GM23248 (cell line): ENCODE results near the gene PLAAT2. TPM values are rescaled to one million over a fixed set of nuclear protein-coding genes. Genes with fewer than 3 reads are reported as not detected.

Experiments
- DNase-seq: peaks from one replicate; pipeline ENCODE4 v3.0.0-alpha.2; 2015
- H2AFZ ChIP-seq: fragments of 200-600 bp; sonication (generic); 2 replicates; pipeline ENCODE4 v1.6.1; 2016; ENCODE audit warnings: antibody characterized with exemption
- H3F3A ChIP-seq: fragments of 200-600 bp; sonication (generic); 2 replicates; pipeline ENCODE4 v1.6.1; 2016; ENCODE audit warnings: mild to moderate bottlenecking, antibody characterized with exemption, mixed run types; ENCODE audit not compliant: insufficient read depth
- H3K27ac ChIP-seq: fragments of 200-600 bp; sonication (generic); 2 replicates; pipeline ENCODE4 v1.5.1; 2016; ENCODE audit warnings: mild to moderate bottlenecking
- H3K27me3 ChIP-seq: fragments of 200-600 bp; sonication (generic); replicated peaks from 2 replicates; pipeline ENCODE4 v1.6.1; 2016; ENCODE audit warnings: mild to moderate bottlenecking; ENCODE audit not compliant: insufficient read depth
- H3K36me3 ChIP-seq: fragments of 200-600 bp; sonication (generic); 2 replicates; pipeline ENCODE4 v1.6.1; 2016; ENCODE audit warnings: low read depth, mild to moderate bottlenecking
- H3K4me1 ChIP-seq: fragments of 200-600 bp; sonication (generic); 2 replicates; pipeline ENCODE4 v1.6.1; 2016; ENCODE audit warnings: mild to moderate bottlenecking; ENCODE audit not compliant: insufficient read depth
- H3K4me2 ChIP-seq: fragments of 200-600 bp; sonication (generic); one replicate; pipeline ENCODE4 v1.6.1; 2016; ENCODE audit warnings: mild to moderate bottlenecking; ENCODE audit not compliant: unreplicated experiment
- H3K4me3 ChIP-seq: fragments of 200-600 bp; sonication (generic); 2 replicates; pipeline ENCODE4 v1.5.1; 2016; ENCODE audit warnings: mild to moderate bottlenecking
- H3K79me2 ChIP-seq: fragments of 200-600 bp; sonication (generic); 2 replicates; pipeline ENCODE4 v1.6.1; 2016; ENCODE audit warnings: mild to moderate bottlenecking; ENCODE audit not compliant: insufficient read depth
- H3K9ac ChIP-seq: fragments of 200-600 bp; sonication (generic); 2 replicates; pipeline ENCODE4 v1.6.1; 2016; ENCODE audit warnings: mild to moderate bottlenecking
- H3K9me2 ChIP-seq: fragments of 200-600 bp; sonication (generic); 2 replicates; pipeline ENCODE4 v1.6.1; 2016; ENCODE audit warnings: mixed run types, mild to moderate bottlenecking, moderate library complexity; ENCODE audit not compliant: insufficient read depth
- H3K9me3 ChIP-seq: fragments of 200-600 bp; sonication (generic); one replicate; pipeline ENCODE4 v1.6.1; 2017; ENCODE audit warnings: low read depth
- H4K20me1 ChIP-seq: fragments of 200-600 bp; sonication (generic); 2 replicates; pipeline ENCODE4 v1.6.0; 2016; ENCODE audit not compliant: insufficient read depth
- EZH2 ChIP-seq: fragments of 200-600 bp; sonication (generic); IDR thresholded peaks from 2 replicates; pipeline ENCODE4 v1.6.1; 2018; ENCODE audit warnings: antibody characterized with exemption, mild to moderate bottlenecking; ENCODE audit not compliant: insufficient read depth, poor library complexity, severe bottlenecking
- EZH2phosphoT487 ChIP-seq: fragments of 200-600 bp; sonication (generic); IDR thresholded peaks from 2 replicates; pipeline ENCODE4 v1.6.1; 2018; ENCODE audit warnings: antibody characterized with exemption, moderate library complexity, mild to moderate bottlenecking, low read depth; ENCODE audit not compliant: insufficient read depth
- WGBS, 2 experiments: methylation state at CpG; one replicate each; pipeline ENCODE4 v1.1.6; 2015 to 2017; ENCODE audit warnings: low lambda C conversion rate in 2 of 2, low coverage in 1 of 2; ENCODE audit errors: missing lambda C conversion rate in 2 of 2; 5-methylcytosine and 5-hydroxymethylcytosine counted together
- in situ Hi-C: fragments of 300-500 bp; cut with MboI; formaldehyde crosslinking; loops from 2 replicates; pipeline ENCODE4 v1.15.0; 2020
- polyA plus RNA-seq: library from polyadenylated mRNA; unstranded; fragments of >200 nt; fragmentation: Nextera tagmentation; extraction: Ambion mirVana; gene quantifications from 2 replicates; pipeline ENCODE4 v1.2.1, GENCODE V29; 2016
- total RNA-seq: library from RNA; depleted of rRNA; stranded (reverse); fragments of >200 nt; shearing (Covaris generic); gene quantifications from 2 replicates; pipeline ENCODE4 v1.2.3, GENCODE V29; 2014; rRNA removed

Gene PLAAT2
- total and polyA plus RNA-seq, 2 experiments from 2014 or later = not detected

GRCh38 chr11:63504054-63504453, 59.1 kb downstream of the PLAAT2 start:
- Histone ChIP-seq H3K9ac (no peak overlapping the region), H3K4me1 (no peaks in the 10 kb centered on the region), H3K79me2 (no peaks in the 10 kb centered on the region), H3K27ac (no peak overlapping the region), H2AFZ (no peak overlapping the region), H3K4me3 (no peak overlapping the region), H3K36me3 (no peaks in the 10 kb centered on the region), H3K4me2 (no peak overlapping the region), H4K20me1 (no peaks in the 10 kb centered on the region), H3K9me2 (no peaks in the 10 kb centered on the region), H3F3A (no peaks in the 10 kb centered on the region), H3K27me3 (no peaks in the 10 kb centered on the region), H3K9me3 (no peaks in the 10 kb centered on the region)
- DNase-seq = no peak
- 50 to 71% methylated on average over 1 of the region's 1 CpG for WGBS, 2 experiments
- in situ Hi-C loops = no loop called here
- TF ChIP-seq EZH2phosphoT487 (no peak), EZH2 (no peak)

GRCh38 chr11:63503492-63503891, 59.7 kb downstream of the PLAAT2 start:
- in situ Hi-C loops = no loop called here
- H3F3A ChIP-seq = no peaks in the 10 kb centered on the region
- H4K20me1 ChIP-seq = no peaks in the 10 kb centered on the region
- no peaks in the 10 kb centered on the region for H3K9me2 ChIP-seq
- H3K27me3 ChIP-seq = no peaks in the 10 kb centered on the region
- H3K9me3 ChIP-seq = no peaks in the 10 kb centered on the region
- 48 to 54% methylated on average over 6 of the region's 6 CpGs for WGBS, 2 experiments
- H3K4me3 ChIP-seq = no peak overlapping the region
- H3K36me3 ChIP-seq = no peaks in the 10 kb centered on the region
- no peaks in the 10 kb centered on the region for H3K4me1 ChIP-seq
- no peak overlapping the region for H3K4me2 ChIP-seq
- DNase-seq = no peak
- H2AFZ ChIP-seq = no peak overlapping the region
- no peaks in the 10 kb centered on the region for H3K79me2 ChIP-seq
- no peak overlapping the region for H3K9ac ChIP-seq
- H3K27ac ChIP-seq = no peak overlapping the region
- TF ChIP-seq EZH2phosphoT487 = no peak
- no peak for TF ChIP-seq EZH2

Other genes with a start within 250 kb of the PLAAT2 start
- gene SLC22A9, start 193.6 kb downstream of the PLAAT2 start, total RNA-seq = not detected in 2 replicates
- gene SLC22A9, start 193.6 kb downstream of the PLAAT2 start, polyA plus RNA-seq = not detected in 2 replicates
- not detected in 2 replicates for gene PLAAT5, start 72.2 kb downstream of the PLAAT2 start, total RNA-seq
- not detected in 2 replicates for gene PLAAT5, start 72.2 kb downstream of the PLAAT2 start, polyA plus RNA-seq
- not detected in 2 replicates for gene LGALS12, start 57.3 kb downstream of the PLAAT2 start, total RNA-seq
- gene LGALS12, start 57.3 kb downstream of the PLAAT2 start, polyA plus RNA-seq = not detected in 2 replicates
- gene PLAAT4, start 26.6 kb downstream of the PLAAT2 start, total RNA-seq = 0.65 and 3.2 TPM in 2 replicates
- 0.84 and 1.2 TPM in 2 replicates for gene PLAAT4, start 26.6 kb downstream of the PLAAT2 start, polyA plus RNA-seq
- 1.8 and 4.3 TPM in 2 replicates for gene PLAAT3, start 51.1 kb upstream of the PLAAT2 start, total RNA-seq
- 4.2 and 4.9 TPM in 2 replicates for gene PLAAT3, start 51.1 kb upstream of the PLAAT2 start, polyA plus RNA-seq
- 199 and 210 TPM in 2 replicates for gene ATL3, start 108.0 kb upstream of the PLAAT2 start, total RNA-seq
- gene ATL3, start 108.0 kb upstream of the PLAAT2 start, polyA plus RNA-seq = 79.5 and 79.9 TPM in 2 replicates
- 66.9 and 113 TPM in 2 replicates for gene RTN3, start 118.1 kb upstream of the PLAAT2 start, total RNA-seq
- gene RTN3, start 118.1 kb upstream of the PLAAT2 start, polyA plus RNA-seq = 123 and 127 TPM in 2 replicates
- gene ZFTA, start 205.4 kb upstream of the PLAAT2 start, total RNA-seq = 16.6 and 23.0 TPM in 2 replicates
- gene ZFTA, start 205.4 kb upstream of the PLAAT2 start, polyA plus RNA-seq = 0.87 and 0.96 TPM in 2 replicates